PC-9 (cell line): ENCODE data around the gene MAJIN. TPM values are rescaled to one million over a fixed set of nuclear protein-coding genes. Genes with fewer than 3 reads are reported as not detected.

Source experiments
- BruUV-seq: library from RNA; stranded (reverse); fragments of 400-500 nt; replicated peaks from 2 replicates; lab custom pipeline; 2021; lab: Mats Ljungman, UMichigan
- CTCF ChIA-PET: fragments of 300-600 bp; sonication (Branson Sonifier 250); formaldehyde crosslinking; loops from one replicate; lab custom pipeline; 2022; ENCODE audit warnings: antibody characterized with exemption; lab: Charles Lee
- POLR2A ChIA-PET: fragments of 300-600 bp; sonication (Branson Sonifier 250); formaldehyde crosslinking; loops from one replicate; lab custom pipeline; 2022; ENCODE audit warnings: antibody characterized with exemption; ENCODE audit not compliant: unreplicated experiment; lab: Charles Lee
- DNase-seq, 2 experiments: peaks; one replicate each; pipeline versions ENCODE4 v3.0.0 to v3.0.0-alpha.2; 2015 to 2022; ENCODE audit warnings: mixed read lengths in 1 of 2
- H2AFZ ChIP-seq: fragments of 200-600 bp; sonication (generic); 2 replicates; pipeline ENCODE4 v1.8.1; 2017; ENCODE audit warnings: antibody characterized with exemption
- H3F3A ChIP-seq: fragments of 200-600 bp; sonication (generic); 2 replicates; pipeline ENCODE4 v1.8.1; 2017; ENCODE audit warnings: antibody characterized with exemption, mild to moderate bottlenecking, low read depth; ENCODE audit not compliant: insufficient read depth
- H3K27ac ChIP-seq: fragments of 200-600 bp; sonication (generic); 2 replicates; pipeline ENCODE4 v1.6.1; 2016; ENCODE audit warnings: mixed run types
- H3K27me3 ChIP-seq: fragments of 200-600 bp; sonication (generic); 2 replicates; pipeline ENCODE4 v1.6.1; 2016; ENCODE audit warnings: low read depth, mixed run types; ENCODE audit not compliant: insufficient read depth
- H3K36me3 ChIP-seq: fragments of 200-600 bp; sonication (generic); 2 replicates; pipeline ENCODE4 v1.6.1; 2016; ENCODE audit warnings: low read depth, mixed run types
- H3K4me1 ChIP-seq: fragments of 200-600 bp; sonication (generic); replicated peaks from 2 replicates; pipeline ENCODE4 v1.6.1; 2016; ENCODE audit warnings: mixed run types; ENCODE audit not compliant: insufficient read depth
- H3K4me2 ChIP-seq: fragments of 200-600 bp; sonication (generic); 2 replicates; pipeline ENCODE4 v1.6.1; 2017; ENCODE audit warnings: mixed run types
- H3K4me3 ChIP-seq: fragments of 200-600 bp; sonication (generic); 2 replicates; pipeline ENCODE4 v1.6.1; 2016; ENCODE audit warnings: mixed run types
- H3K79me2 ChIP-seq: fragments of 200-600 bp; sonication (generic); 2 replicates; pipeline ENCODE4 v1.6.1; 2017; ENCODE audit warnings: low read depth, mixed run types
- H3K9me2 ChIP-seq: fragments of 200-600 bp; sonication (generic); 2 replicates; pipeline ENCODE4 v1.8.1; 2017; ENCODE audit warnings: mild to moderate bottlenecking; ENCODE audit not compliant: insufficient read depth
- H3K9me3 ChIP-seq: fragments of 200-600 bp; sonication (generic); 2 replicates; pipeline ENCODE4 v1.8.1; 2016; ENCODE audit warnings: low read depth; ENCODE audit not compliant: insufficient read depth
- H4K20me1 ChIP-seq: fragments of 200-600 bp; sonication (generic); 2 replicates; pipeline ENCODE4 v1.8.1; 2017; ENCODE audit not compliant: insufficient read depth
- EZH2 ChIP-seq: fragments of 200-600 bp; sonication (generic); IDR thresholded peaks from 2 replicates; pipeline ENCODE4 v1.8.0; 2017; ENCODE audit warnings: antibody characterized with exemption, low read depth
- intact Hi-C: fragments of 100-400 bp; cut with micrococcal nuclease; formaldehyde crosslinking; loops from one replicate; pipeline ENCODE4 v1.10.0; 2022; ENCODE audit not compliant: unreplicated experiment
- total RNA-seq: library from RNA; stranded (reverse); gene quantifications from 2 replicates; pipeline ENCODE4 v1.2.3, GENCODE V29; 2021
- TF ChIP-seq, protein P1 (sequence below): fragments of 200-600 bp; sonication (generic); conservative IDR thresholded peaks from 2 replicates; pipeline ENCODE4 v1.6.1; 2017; ENCODE audit warnings: mixed run types, antibody characterized with exemption, mild to moderate bottlenecking, moderate library complexity

The MAJIN gene
- total RNA-seq, 1 experiment from 2014 or later = 4.5 TPM

DNA sequence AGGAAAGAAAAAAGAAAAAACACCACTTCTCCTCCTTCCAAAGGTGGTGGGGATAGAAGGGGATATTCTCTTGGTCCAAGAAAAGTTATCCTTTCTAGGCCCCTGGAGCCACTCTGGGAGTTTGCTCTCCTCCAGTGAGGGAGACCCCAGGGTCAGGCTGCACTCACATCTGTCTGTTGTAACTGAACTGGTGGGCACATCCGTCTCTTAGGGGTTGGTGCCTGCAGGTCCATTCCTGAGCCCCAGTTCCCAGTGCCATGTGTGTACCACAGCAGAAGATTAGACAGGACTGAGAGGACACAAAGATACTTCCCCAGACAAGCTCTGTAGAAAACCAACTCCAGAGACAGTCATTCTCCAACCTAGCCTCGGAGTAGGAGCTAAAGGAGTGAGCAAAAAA is 51.8 kb downstream of the MAJIN start:
- POLR2A ChIA-PET = no interaction called here
- BruUV-seq = no TSS peak
- no peak overlapping the region for H2AFZ ChIP-seq
- H3K9me3 ChIP-seq = no peaks in the 10 kb centered on the region
- no peaks in the 10 kb centered on the region for H4K20me1 ChIP-seq
- no peaks in the 10 kb centered on the region for H3K27me3 ChIP-seq
- intact Hi-C loops = no loop called here
- no peaks in the 10 kb centered on the region for H3K9me2 ChIP-seq
- H3K36me3 ChIP-seq = no peaks in the 10 kb centered on the region
- DNase-seq = no peak
- TF ChIP-seq, protein P1, sequence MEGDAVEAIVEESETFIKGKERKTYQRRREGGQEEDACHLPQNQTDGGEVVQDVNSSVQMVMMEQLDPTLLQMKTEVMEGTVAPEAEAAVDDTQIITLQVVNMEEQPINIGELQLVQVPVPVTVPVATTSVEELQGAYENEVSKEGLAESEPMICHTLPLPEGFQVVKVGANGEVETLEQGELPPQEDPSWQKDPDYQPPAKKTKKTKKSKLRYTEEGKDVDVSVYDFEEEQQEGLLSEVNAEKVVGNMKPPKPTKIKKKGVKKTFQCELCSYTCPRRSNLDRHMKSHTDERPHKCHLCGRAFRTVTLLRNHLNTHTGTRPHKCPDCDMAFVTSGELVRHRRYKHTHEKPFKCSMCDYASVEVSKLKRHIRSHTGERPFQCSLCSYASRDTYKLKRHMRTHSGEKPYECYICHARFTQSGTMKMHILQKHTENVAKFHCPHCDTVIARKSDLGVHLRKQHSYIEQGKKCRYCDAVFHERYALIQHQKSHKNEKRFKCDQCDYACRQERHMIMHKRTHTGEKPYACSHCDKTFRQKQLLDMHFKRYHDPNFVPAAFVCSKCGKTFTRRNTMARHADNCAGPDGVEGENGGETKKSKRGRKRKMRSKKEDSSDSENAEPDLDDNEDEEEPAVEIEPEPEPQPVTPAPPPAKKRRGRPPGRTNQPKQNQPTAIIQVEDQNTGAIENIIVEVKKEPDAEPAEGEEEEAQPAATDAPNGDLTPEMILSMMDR = no peak
- TF ChIP-seq EZH2 = no peak
- H3F3A ChIP-seq = peaks cover 14% of the 10 kb centered on the region; the same call in 1 of the 2 replicates
- no peak overlapping the region for H3K4me2 ChIP-seq
- no peak overlapping the region for H3K27ac ChIP-seq
- H3K4me1 ChIP-seq = peaks cover 24% of the 10 kb centered on the region
- CTCF ChIA-PET = interaction anchor here (0.7 to 1.5 kb wide), 2 partner anchors 9 to 77 kb away, joined by 3 to 5 read pairs; partner anchors contain the start of gene BATF2
- H3K79me2 ChIP-seq = peaks cover 16% of the 10 kb centered on the region
- no peak overlapping the region for H3K4me3 ChIP-seq

DNA sequence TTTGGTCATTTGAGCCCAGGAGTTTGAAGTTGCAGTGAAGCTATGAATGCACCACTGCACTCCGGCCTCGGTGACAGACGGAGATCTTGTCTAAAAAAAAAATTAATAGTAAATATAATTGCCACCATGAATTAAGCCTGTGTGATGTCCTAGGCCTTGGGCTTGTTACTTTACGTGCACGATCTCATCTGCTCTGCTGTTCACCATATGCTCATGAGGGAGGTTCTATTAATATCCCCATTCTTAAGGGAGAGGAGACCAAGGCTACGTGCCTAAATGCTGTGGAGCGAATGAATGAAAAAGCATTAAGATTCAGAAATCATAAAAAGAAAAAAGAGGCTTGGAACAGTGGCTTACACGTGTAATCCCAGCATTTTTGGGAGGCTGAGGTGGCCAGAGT is 52.3 kb downstream of the MAJIN start:
- ChIA-PET POLR2A (interaction anchor here (0.6 kb wide), 1 partner anchor 77 kb away, joined by 5 read pairs; no protein-coding TSS in a partner anchor), CTCF (interaction anchor here (0.6 to 1.5 kb wide), 2 partner anchors 78 to 94 kb away, joined by 4 to 5 read pairs; partner anchors contain the start of genes ARL2 and BATF2)
- peaks cover 20% of the 10 kb centered on the region for H3K4me1 ChIP-seq
- no peak for TF ChIP-seq EZH2
- TF ChIP-seq, protein P1 = no peak
- intact Hi-C loops = no loop called here
- H3K4me2 ChIP-seq = no peak overlapping the region
- no peaks in the 10 kb centered on the region for H3K36me3 ChIP-seq
- no peak overlapping the region for H3K4me3 ChIP-seq
- no peak for DNase-seq
- BruUV-seq = no TSS peak
- no peaks in the 10 kb centered on the region for H3K27me3 ChIP-seq
- no peaks in the 10 kb centered on the region for H4K20me1 ChIP-seq
- peaks cover 14% of the 10 kb centered on the region; the same call in 1 of the 2 replicates for H3F3A ChIP-seq
- no peak overlapping the region for H2AFZ ChIP-seq
- H3K9me2 ChIP-seq = no peaks in the 10 kb centered on the region
- peaks cover 20% of the 10 kb centered on the region for H3K79me2 ChIP-seq
- no peaks in the 10 kb centered on the region for H3K9me3 ChIP-seq
- no peak overlapping the region for H3K27ac ChIP-seq

DNA sequence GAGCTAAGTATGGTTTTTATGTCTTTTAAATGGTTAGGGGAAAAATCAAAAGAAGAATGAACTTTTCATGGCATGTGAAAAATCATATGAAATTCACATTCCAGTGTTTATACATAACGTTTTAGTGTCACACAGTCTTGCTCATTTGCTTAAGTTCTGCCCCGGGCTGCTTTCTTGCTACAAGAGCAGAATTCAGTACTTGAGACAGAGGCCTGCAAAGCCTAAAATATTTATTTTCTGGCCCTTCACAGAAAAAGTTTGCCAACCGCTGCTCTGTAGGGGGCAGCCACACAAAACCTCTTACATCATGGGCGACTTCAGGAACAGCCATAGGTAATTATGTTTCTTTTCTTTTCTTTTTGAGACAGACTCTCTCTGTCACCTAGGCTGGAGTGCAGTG is 53.9 kb downstream of the MAJIN start:
- CTCF ChIA-PET = interaction anchor here (0.6 to 1.2 kb wide), 2 partner anchors 79 to 211 kb away, joined by 3 to 5 read pairs; partner anchors contain the start of gene BATF2
- Histone ChIP-seq H4K20me1 (no peaks in the 10 kb centered on the region), H3K9me3 (no peaks in the 10 kb centered on the region), H3K36me3 (no peaks in the 10 kb centered on the region; the same call in 1 of the 2 replicates), H3K4me3 (peak overlapping the region; percentile 56), H2AFZ (peak overlapping the region; percentile 83), H3K27ac (peak overlapping the region; percentile 45), H3K4me1 (peaks cover 16% of the 10 kb centered on the region), H3K4me2 (peak overlapping the region; percentile 79), H3F3A (peaks cover 14% of the 10 kb centered on the region; the same call in 1 of the 2 replicates), H3K27me3 (no peaks in the 10 kb centered on the region), H3K79me2 (peaks cover 20% of the 10 kb centered on the region), H3K9me2 (no peaks in the 10 kb centered on the region)
- BruUV-seq = no TSS peak
- TF ChIP-seq, protein P1 = peak; percentile 41; the same call in 1 of the 2 replicates
- no peak for TF ChIP-seq EZH2
- DNase-seq = peak in 1 of 2 experiments; percentile 44
- intact Hi-C loops = no loop called here
- POLR2A ChIA-PET = interaction anchor here (0.6 to 0.7 kb wide), 3 partner anchors 185 to 200 kb away, joined by 3 to 8 read pairs (median 4); no protein-coding TSS in a partner anchor
